Ascending aorta (tissue), 2 donors: ENCODE results near the gene LRRIQ1. TPM values are rescaled to one million over a fixed set of nuclear protein-coding genes. Genes with fewer than 3 reads are reported as not detected.

ENCODE experiments used
- DNase-seq, 2 donors: peaks; one replicate each; pipeline ENCODE4 v3.0.0-alpha.2; 2019; ENCODE audit warnings: low spot score in 2 of 2
- H3K27ac ChIP-seq, 2 donors: fragments of 200-600 bp; sonication (generic); one replicate each; pipeline ENCODE4 v1.5.1; 2016 to 2017; ENCODE audit warnings: mild to moderate bottlenecking in 1 of 2
- H3K27me3 ChIP-seq: fragments of 200-600 bp; sonication (generic); one replicate; pipeline ENCODE4 v1.5.1; 2017
- H3K36me3 ChIP-seq, 2 donors: fragments of 200-600 bp; sonication (generic); one replicate each; pipeline ENCODE4 v1.5.1; 2016
- H3K4me1 ChIP-seq, 2 donors: fragments of 200-600 bp; sonication (generic); one replicate each; pipeline ENCODE4 v1.5.1; 2016 to 2017; ENCODE audit warnings: mild to moderate bottlenecking in 1 of 2
- H3K4me3 ChIP-seq, 2 donors: fragments of 200-600 bp; sonication (generic); one replicate each; pipeline ENCODE4 v1.5.1; 2016 to 2017; ENCODE audit warnings: mild to moderate bottlenecking in 1 of 2
- H3K9me3 ChIP-seq, 2 donors: fragments of 200-600 bp; sonication (generic); one replicate each; pipeline ENCODE4 v1.5.1; 2016
- CTCF ChIP-seq, 3 experiments: fragments of 200-600 bp in 2 of 3; fragments of 450-650 bp in 1 of 3; sonication (generic) in 2 of 3; IDR thresholded peaks; one replicate each; pipeline ENCODE4 v1.5.1; 2016 to 2019; ENCODE audit warnings: antibody characterized with exemption in 3 of 3, mild to moderate bottlenecking in 1 of 3, moderate library complexity in 1 of 3
- intact Hi-C: fragments of 100-400 bp; cut with DNase I; formaldehyde crosslinking; loops from one replicate; pipeline ENCODE4 v1.15.1; 2023
- total RNA-seq: library from RNA; depleted of rRNA; stranded (reverse); fragments of >200 nt; gene quantifications from one replicate; pipeline ENCODE4 v1.1.0, GENCODE V29; 2016

The LRRIQ1 gene
- total RNA-seq, 1 donor from 2014 or later = not detected

DNA sequence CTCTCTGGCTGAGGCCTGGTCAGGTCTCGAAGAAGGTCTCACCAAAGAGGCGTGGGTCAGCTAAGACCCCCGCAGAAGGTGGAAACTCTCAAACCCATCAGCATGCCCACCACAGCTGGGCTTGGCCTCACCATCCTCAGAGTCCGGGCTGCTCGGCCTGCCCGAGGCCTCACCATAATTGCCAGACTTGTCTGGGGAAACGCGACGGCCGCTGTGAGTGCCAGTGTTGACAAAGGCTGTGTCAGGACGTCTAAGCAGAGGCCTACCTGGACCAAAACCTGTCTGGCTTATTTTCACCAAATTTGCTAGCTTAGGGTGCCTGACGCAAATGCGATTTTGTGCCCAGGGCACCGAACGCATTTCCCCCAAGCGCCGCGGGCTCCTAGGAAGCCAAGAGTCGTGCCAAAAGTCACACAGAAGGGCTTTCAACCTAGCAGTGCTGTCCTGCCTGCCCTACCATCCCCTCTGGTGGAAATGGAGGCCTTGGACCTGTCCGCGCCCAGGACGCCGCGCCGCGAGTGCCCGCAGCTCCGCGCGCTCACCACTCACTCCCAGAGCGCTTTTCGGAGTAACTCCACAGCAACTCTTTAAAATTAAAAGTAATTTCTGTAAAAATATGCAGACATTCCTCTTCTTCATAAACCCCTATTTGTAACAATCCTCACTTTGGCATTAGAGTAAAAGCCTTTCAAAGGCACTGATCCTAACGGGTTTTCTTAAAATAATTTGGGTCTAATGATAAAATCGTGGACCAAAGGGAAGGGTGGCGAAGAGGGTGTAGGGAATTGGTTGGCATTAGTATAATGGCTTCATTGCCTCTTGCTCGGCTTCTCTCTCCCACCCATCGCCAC, 242.7 kb downstream of the LRRIQ1 start:
- Histone ChIP-seq H3K4me1 (peaks cover 0 to 11% of the 10 kb centered on the region in 2 donors), H3K27me3 (peaks cover 17% of the 10 kb centered on the region), H3K4me3 (no peak overlapping the region), H3K36me3 (no peaks in the 10 kb centered on the region), H3K9me3 (peaks cover 0 to 13% of the 10 kb centered on the region in 2 donors), H3K27ac (no peak overlapping the region)
- TF ChIP-seq CTCF (IDR thresholded peaks at IDR 0.05) = no peak
- DNase-seq = no peak
- intact Hi-C loops = no loop called here

DNA sequence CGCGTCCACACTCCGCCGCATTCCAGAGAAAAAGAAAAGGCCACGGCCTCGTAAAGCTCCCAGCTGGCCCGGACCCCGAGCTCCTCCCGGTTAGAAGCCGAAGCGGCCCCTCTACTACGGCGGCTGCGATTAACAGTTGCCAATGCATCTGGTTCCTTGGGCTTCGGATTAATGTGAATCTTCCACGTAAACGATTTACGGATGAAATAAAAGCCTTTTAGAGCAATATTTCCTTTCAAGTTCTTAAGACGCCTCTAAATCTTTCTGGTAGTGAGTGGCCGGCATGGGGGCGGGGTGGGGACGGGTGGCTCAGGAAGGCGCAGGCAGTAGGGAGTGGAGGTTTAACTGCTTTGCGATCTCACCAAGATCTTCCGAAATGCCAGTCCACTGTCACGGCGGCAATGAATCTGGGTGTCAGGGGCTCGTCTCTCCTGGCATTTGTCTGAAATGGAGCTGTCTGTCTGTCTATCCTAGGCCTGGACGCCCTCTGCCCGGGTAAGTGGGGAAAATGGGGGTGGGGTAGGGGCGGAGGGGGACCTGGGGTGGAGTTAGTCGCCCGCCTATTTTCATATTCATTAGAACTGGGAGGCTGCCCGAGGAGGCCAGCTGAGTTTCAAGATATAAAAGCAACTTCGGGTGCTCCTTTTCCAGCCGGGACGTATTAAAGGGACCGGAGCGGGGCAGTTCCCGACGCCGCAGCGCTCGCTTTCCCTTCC, 243.5 kb downstream of the LRRIQ1 start:
- peaks cover 0 to 11% of the 10 kb centered on the region in 2 donors for H3K4me1 ChIP-seq
- intact Hi-C loops = no loop called here
- H3K4me3 ChIP-seq = peak overlapping the region; percentile 38 to 52
- no peak for DNase-seq
- no peak for TF ChIP-seq CTCF (IDR thresholded peaks at IDR 0.05)
- H3K36me3 ChIP-seq = no peaks in the 10 kb centered on the region
- no peak overlapping the region for H3K27ac ChIP-seq
- H3K27me3 ChIP-seq = peaks cover 17% of the 10 kb centered on the region
- H3K9me3 ChIP-seq = peaks cover 0 to 13% of the 10 kb centered on the region in 2 donors

- Histone ChIP-seq H3K4me3 (peak within 1 kb of the TSS; percentile 38 to 52), H3K27ac (no peak within 1 kb of the TSS), H3K36me3 (no peaks in the 10 kb centered on the region), H3K4me1 (peaks cover 0 to 11% of the 10 kb centered on the region in 2 donors), H3K27me3 (peaks cover 17% of the 10 kb centered on the region), H3K9me3 (peaks cover 0 to 13% of the 10 kb centered on the region in 2 donors)
- intact Hi-C loops = no loop called here
- no peak for TF ChIP-seq CTCF (IDR thresholded peaks at IDR 0.05)
- DNase-seq = no peak
Observed at GRCh38 chr12:85280165-85280983, 244.2 kb downstream of the LRRIQ1 start, which contains the start of gene ALX1. Gene ALX1 (plus strand): TSS chr12:85280220. CDS start chr12:85280262, 42 bp downstream.

- TF ChIP-seq CTCF (IDR thresholded peaks at IDR 0.05) = no peak
- H3K27ac ChIP-seq = no peak overlapping the region
- intact Hi-C loops = no loop called here
Observed at GRCh38 chr12:85280984-85281630, 245.0 kb downstream of the LRRIQ1 start.

More at GRCh38 chr12:85280984-85281630, 245.0 kb downstream of the LRRIQ1 start:
- H3K27me3 ChIP-seq = peaks cover 17% of the 10 kb centered on the region
- H3K4me1 ChIP-seq = peaks cover 0 to 11% of the 10 kb centered on the region in 2 donors
- no peak for DNase-seq
- H3K9me3 ChIP-seq = peaks cover 0 to 13% of the 10 kb centered on the region in 2 donors
- H3K4me3 ChIP-seq = peak overlapping the region; percentile 38 to 52
- H3K36me3 ChIP-seq = no peaks in the 10 kb centered on the region
